GM18505 (cell line): Measurements from ENCODE around the gene SF3A2.

Experiments
- ATAC-seq: cut with Tn5 transposase; IDR thresholded peaks from one replicate; pipeline ENCODE4 v1.9.1; 2021; ENCODE audit not compliant: unreplicated experiment
- POLR2A ChIP-seq: IDR thresholded peaks from 4 replicates; pipeline ENCODE4 v1.6.1; 2011; ENCODE audit warnings: borderline replicate concordance; ENCODE audit not compliant: insufficient read depth, insufficient read length; ENCODE audit errors: extremely low read depth

Gene SF3A2

DNA sequence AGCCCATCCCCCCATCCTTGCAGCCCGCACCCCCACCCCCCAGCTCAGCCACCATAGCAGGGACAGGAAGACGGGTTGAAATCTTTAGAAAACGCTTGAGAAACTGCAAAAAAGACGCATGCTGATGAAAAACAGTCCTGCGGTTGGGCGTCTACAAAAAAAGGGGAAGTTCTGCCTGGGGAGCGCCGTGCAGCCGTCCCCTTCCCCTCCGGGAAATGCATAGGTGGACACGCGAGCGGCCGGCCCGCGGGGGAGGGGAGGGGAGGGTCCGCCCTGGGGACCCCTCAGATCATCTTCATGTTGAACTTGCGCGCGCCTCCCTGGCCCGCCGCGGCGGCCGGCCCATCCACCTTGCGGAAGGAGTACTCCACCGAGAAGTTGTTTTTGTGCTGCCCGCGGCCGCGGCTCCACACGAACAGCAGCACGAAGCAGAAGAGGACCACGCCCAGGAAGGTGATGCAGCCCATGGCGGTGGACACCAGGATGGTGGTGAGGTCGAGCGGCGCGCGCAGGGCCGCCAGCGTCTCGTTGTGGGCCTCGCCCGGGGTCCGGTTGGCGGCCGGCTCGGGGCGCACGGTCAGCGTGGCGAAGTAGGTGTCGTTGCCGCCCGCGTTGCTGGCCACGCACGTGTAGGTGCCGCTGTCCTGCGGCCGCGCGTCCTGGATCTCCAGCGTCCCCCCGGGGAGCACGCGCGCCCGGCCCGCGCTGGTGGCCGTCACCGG is 53.3 kb downstream of the SF3A2 start:
- peak; percentile 40 for TF ChIP-seq POLR2A
- ATAC-seq: no peak

DNA sequence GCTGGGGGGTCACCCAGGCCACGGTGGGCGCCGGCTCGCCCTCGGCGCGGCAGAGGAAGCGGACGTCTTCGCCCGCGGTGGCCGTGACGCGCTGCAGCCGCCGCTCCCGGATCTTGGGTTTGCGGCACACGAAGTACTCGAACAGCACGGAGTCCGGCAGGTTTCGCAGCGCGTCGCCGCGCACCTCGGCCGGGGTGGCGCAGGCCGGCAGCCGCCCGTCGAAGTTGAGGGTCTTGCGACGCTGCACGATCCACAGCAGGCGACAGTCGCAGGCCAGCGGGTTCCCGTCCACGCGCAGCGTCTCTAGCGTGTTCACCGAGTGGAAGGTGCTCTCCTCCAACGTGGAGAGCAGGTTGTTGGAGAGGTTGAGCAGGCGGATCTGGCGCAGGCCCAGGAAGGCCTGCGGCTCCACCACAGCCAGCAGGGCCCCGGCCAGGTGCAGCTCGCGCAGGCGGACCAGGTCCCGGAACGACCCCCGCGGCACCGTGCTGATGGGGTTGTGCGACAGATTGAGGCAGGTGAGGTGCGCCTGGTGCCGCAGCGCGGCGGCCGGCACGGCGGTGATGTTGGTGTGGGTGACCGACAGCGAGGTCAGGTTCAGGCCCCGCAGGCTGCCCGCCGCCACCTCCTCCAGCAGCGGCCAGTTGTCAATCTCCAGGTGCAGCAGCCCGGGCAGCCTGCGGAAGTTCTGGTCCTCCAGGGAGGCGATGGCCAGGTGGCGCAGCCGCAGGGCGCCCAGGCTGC is 54.0 kb downstream of the SF3A2 start:
- no peak for TF ChIP-seq POLR2A
- ATAC-seq: no peak

DNA sequence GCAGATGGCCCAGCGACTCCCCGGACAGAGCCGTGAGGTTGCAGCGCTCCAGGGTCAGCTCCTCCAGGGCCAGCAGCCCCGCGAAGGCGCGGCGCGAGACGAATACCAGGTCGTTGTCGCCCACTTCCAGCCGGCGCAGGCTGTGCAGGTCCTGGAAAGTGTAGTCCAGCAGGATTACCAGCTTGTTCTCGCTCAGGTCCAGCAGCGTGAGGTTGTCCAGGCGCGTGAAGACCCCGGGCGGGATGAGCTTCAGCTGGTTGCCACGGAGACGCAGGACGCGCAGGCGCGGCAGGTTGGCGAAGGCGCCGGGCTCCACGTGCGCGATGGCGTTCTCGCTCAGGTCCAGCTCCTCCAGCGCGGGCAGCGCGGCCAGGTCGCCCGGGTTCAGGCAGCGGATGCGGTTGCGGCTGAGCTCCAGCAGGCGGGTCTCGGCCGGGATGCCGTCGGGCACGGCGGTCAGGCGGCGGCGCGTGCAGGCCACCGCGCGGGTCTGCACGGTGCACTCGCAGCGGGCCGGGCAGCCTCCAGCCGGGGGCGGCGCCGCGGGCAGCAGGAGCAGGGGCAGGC is 54.6 kb downstream of the SF3A2 start:
- ATAC-seq: no peak
- TF ChIP-seq POLR2A: no peak

DNA sequence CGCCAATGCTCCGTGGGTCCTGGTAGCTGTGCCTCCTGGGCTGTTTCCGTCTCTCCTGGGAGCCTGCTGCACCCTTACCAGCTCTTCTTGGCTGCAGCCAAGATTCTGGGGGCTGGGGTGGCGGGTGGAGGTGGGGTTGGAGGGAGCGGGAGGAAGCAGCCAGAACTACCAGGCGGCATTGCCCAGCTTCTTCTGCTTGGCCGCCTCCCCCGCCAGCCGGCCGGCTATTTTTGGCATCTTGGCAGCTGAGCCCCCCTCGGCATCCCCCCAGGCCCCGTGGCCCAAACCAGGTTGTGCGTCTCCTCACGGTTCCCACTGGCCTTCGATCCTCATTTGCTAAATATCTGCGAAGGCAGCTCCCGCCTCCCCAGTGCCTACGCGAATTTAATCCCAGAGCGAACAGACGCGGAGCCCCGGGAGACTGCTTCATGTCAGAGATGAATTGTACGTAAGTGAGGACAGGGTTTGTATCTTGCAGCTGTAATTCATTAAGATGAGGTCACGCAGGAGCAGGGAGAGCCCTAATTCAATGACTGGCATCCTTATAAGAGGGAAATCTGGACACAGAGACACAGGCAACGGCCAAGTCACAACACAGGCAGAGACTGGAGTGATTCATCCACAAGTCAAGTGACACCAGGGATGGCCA is 58.2 kb downstream of the SF3A2 start:
- ATAC-seq: no peak
- no peak for TF ChIP-seq POLR2A

DNA sequence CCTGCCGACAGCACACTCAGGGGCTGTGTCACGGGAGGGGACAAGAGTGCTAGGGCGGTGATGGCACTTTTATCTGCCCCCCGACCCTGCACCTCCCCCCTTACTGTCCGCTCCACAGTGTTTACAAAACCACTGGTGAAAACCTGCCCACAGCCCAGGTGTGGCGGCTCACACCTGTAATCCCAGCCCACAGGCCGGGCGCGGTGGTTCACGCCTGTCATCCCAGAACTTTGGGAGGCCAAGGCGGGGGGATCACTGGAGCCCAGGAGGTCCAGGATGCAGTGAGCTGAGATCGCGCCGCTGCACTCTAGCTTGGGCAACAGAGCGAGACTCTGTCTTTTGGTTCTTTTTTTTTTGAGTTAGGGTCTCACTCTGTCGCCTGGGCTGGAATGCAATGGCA is 59.5 kb downstream of the SF3A2 start:
- TF ChIP-seq POLR2A: no peak

More for the DNA sequence above, 59.5 kb downstream of the SF3A2 start:
- no peak for ATAC-seq
